COLO668 (cell line): ENCODE results near the gene CLSTN1.
"Not testable (repeated sequence)": the region's sequence is repeated elsewhere in the genome, so short reads cannot be mapped to it uniquely, and the experiment has no call there.

Experiments
- DNase-seq: peaks from one replicate; lab custom pipeline; 2025; ENCODE audit not compliant: unreplicated experiment; lab: John Stamatoyannopoulos, UW

CLSTN1 gene

GRCh38 chr1:9801909-9802308, 21.9 kb downstream of the CLSTN1 start:
- DNase-seq = no peak

- DNase-seq = no peak
Measured at GRCh38 chr1:9798236-9799130, 25.3 kb downstream of the CLSTN1 start.

- no peak for DNase-seq
Measured at GRCh38 chr1:9797049-9797448, 26.7 kb downstream of the CLSTN1 start.

- no peak for DNase-seq
Measured at GRCh38 chr1:9794081-9794480, 29.7 kb downstream of the CLSTN1 start.

DNA sequence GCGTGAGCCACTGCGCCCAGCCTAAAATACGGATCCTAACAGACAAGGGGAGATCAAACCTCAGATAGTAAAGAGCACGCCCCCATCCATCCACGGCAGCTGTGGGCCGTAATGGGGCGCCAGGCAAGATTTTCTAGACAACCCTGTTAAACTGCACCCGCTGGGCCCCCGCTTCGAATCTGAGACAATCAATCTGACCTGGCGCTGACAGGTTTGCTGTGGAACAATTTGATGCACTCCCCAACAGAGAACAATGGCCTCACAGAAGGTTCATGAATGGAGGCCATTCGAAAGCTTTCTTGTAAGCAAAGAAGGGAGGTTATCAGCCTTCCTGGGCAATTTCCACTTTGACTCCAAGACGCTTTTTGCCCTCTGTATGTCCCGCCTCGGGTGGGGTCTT, 30.5 kb downstream of the CLSTN1 start:
- DNase-seq = no peak

DNA sequence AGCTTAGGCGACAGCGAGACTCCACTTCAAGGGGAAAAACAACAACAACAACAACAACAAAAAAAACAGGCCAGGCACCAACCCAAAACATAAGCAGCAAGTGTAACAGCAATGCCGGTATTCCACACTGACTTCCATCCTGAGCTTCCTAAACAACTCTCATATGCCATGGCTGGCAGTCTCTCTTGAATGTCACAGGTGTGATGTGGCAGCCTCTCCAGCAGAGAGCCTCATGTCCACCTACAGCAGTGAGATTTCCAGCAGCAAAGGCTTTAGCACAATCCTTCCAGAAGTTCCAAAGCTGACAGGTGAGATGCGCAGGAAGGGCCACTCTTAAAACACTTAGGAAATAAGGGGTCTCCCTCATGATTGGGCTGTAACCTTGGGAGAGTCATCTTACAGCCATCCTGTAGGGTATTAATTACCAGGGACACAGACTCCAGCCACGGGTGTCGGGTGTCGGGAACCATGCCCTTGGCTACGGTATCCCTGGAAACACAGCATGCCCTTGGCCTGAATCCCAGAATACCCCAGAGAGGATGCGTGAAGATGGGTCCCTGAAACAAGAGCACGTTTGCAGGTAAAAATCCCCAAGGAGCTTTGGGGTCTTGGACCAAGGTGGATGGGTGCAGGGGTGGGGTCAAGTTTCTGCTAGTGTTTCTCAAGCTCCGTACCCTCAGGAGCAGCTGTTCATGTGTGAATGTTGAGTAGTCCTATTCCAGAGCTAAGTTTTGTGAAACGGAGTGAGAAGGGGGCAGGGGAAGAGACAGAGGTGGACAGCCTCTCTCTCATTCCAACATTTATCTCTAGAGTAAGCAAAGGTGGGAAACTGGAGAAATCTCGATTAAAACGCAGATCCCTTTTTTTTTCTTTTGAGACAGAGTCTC, 31.4 kb downstream of the CLSTN1 start:
- peak; percentile 95 for DNase-seq

DNA sequence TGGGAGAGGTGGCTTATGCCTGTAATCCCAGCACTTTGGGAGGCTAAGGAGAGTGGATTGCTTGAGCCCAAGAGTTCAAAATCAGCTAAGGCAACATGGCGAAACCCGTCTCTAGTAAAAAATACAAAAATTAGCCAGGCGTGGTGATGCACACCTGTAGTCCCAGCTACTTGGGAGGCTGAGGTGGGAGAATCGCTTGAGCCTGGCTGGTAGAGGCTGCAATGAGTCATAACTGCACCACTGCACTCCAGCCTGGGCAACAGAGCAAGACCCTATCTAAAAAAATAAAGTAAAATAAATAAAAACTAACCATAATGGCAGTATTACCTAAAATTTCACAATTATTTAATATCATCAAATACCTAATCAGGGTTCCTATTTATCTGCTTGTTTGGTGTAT, 34.1 kb downstream of the CLSTN1 start:
- DNase-seq = not testable (repeated sequence)

- DNase-seq = no peak
Measured at GRCh38 chr1:9787702-9788101, 36.1 kb downstream of the CLSTN1 start.

GRCh38 chr1:9785406-9785805, 38.4 kb downstream of the CLSTN1 start:
- DNase-seq = no peak

DNA sequence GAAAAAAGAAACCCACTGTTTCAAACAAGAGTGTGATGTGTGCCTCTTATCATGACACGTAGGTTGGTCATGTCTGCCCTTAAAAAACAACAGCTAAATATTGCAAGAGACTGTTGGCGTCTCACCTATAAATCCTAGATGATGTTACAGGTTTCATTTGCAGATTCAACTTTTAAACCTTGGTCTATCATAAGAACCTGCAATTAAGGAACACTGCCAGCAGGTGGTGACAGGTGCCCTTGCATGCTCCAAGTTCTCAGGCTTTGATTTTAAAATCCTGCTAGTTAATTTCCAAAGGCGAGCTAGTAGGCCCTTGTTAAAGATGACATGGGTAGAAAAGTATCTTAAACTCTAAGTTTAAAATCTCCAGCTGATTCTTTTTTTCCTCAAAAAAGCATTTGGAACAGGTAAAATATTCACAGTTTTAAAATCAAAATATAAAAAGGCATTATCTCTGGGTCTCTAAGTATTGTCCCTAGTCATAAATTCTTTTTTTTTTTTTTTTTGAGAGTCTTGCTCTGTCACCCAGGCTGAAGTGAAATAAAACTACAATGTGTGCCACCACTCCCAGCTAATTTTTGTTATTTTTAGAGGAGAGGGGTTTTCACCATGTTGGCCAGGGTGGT, 39.1 kb downstream of the CLSTN1 start:
- DNase-seq = peak; percentile 81

- DNase-seq = no peak
Measured at GRCh38 chr1:9782897-9783296, 40.9 kb downstream of the CLSTN1 start.

DNA sequence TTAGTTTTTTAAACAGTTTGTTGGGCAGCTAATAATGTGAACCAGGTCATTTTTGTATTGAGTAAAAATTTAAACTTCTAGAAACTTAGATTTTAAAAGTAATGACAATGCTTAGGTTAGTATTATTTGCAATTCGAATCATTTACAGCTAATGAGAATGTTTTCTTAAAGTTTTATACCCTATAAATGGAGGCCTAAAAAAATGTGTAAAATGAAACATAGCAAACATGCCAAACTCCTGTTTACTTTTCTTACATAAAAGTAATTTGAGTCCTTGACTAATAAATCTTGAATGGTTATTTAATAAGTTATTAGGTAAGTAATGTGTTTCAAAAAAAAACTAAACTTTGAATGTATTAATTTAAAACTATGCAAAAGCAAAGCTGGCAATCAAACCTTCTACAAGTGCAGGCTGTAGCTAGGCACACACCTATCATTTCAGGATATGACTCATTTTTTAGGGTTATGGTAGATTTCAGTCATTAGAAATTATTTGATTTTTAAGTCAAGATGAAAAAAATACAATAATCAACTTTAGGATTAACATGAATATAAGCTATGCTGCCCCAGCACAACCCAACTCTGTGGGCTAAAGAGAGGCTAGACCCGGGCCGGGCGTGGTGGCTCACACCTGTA, 41.5 kb downstream of the CLSTN1 start:
- DNase-seq = no peak

GRCh38 chr1:9780554-9781110, 43.1 kb downstream of the CLSTN1 start:
- DNase-seq = no peak

DNA sequence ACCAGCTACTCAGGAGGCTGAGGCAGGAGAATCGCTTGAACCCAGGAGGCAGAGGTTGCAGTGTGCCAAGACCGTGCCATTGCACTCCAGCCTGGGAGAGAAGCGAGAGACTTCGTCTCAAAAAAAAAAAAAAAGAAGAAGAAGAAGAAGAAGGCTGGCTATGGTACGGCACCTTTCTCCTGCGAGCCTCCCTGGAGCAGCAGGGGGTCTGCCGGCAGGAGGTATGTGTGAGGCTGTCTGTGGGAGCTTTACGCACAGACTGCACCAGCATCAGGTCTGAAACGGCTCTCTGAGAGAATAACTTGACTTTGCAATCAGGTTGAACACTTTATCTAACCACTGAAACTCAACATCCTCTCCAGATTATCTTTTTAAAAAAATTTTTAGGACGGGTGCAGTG, 44.9 kb downstream of the CLSTN1 start:
- no peak for DNase-seq

GRCh38 chr1:9776685-9777084, 47.1 kb downstream of the CLSTN1 start:
- DNase-seq = no peak

DNA sequence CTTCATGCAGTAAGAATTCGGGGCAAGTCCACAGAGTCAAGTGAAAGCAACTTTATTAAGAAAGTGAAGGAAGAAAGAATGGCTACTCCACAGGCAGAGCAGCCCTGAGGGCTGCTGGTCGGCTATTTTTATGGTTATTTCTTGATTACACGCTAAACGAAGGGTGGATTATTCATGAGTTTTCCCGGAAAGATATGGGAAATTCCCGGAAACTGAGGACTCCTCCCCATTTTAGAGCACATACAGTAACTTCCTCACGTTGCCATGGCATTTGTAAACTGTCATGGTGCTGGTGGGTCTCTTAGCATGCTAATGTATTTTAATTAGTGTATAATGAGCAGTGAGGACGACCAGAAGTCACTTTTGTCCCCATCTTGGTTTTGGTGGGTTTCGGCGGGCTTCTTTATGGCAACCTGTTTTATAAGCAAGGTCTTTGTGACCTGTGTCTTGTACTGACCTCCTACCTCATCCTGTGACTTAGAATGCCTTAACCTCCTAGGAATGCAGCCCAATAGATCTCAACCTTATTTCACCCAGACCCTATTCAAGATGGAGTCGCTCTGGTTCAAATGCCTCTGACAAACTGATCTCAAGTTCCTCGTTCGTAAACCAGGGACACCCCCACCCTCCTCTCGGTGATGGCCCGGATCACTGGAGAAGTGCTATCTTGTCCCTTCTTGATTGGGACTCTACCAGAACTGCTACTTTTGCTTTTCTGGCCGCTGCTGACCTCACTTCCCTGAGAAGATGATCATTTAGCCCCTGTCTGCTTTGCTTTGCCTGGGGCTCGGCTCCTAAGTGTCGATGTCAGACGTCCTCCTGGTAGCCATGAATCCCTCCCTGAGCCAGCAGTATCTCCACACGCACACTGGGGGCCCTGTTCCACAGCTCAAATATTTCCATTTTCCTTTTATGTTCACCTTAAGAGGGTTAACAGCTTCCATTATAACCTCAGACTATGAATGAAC, 48.8 kb downstream of the CLSTN1 start:
- no peak for DNase-seq

DNA sequence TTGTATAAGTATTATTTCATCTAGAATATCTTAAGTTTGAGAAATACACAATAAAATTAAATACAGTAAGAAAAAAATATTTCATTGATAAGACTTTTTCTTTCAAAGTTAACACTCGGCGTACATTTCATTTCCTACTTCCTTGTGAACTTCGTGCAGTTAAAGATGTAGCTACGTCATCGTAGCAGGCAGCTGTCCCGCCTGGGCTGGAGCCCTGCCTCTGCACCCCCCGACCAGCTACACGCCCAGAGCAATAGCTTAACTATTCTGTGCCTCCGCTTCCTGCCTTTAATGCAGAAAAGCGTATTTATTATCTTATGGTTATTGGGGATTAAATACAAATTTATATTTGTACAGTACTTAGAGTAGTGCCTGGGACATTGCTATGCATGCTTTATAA, 53.5 kb downstream of the CLSTN1 start:
- no peak for DNase-seq

- no peak for DNase-seq
Measured at GRCh38 chr1:9768983-9769382, 54.8 kb downstream of the CLSTN1 start.

- DNase-seq = peak; percentile 32
Measured at GRCh38 chr1:9767964-9768668, 55.6 kb downstream of the CLSTN1 start.
